Smooth muscle cell of the brain vasculature (primary cell): ENCODE results near the gene XIRP2.

Experiments used
- DNase-seq: peaks from one replicate; pipeline ENCODE4 v3.0.0-alpha.2; 2012; ENCODE audit warnings: low read depth, low spot score

Gene XIRP2

DNA sequence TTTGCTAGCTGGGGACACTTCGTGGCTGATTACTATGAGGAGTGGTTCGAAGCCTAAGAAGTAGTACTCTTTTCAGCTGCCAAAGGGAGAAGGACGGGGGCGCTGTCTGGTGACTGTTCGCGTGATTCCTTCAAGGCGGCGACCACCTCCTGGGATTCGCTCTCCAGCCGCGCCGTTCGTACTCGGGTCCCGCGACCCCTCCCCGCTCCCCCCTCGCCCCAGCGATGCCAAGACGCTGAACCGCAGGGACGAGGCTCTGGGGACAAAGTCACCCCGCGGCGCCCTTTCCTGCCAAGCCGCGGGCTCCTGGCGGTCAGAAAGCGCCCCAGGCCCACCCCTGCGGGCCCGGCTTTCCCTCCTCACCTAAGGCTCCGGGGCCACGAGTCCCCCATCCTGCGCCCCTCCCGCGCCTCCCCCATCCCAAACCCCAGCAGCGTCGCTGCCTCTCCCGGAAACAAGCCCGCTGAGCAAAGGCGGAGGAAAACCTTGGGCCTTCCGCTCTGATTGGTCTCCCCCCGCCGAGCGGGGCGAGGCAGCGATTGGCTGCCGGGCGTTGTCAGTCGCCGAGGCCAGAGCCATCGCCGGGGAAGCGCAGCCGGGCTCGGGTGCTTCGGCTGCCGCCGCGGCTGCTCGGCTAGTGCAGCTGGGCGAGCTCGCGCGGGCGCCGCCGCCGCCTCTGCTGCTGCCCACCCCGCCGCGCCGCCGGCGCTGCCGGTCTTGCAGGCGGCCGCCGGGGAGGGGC is 404.3 kb downstream of the XIRP2 start, which contains the start of gene B3GALT1:
Gene B3GALT1 (plus strand): TSS at position 572 of the 742 bp plus-strand sequence.
- DNase-seq, result peak; percentile 88

DNA sequence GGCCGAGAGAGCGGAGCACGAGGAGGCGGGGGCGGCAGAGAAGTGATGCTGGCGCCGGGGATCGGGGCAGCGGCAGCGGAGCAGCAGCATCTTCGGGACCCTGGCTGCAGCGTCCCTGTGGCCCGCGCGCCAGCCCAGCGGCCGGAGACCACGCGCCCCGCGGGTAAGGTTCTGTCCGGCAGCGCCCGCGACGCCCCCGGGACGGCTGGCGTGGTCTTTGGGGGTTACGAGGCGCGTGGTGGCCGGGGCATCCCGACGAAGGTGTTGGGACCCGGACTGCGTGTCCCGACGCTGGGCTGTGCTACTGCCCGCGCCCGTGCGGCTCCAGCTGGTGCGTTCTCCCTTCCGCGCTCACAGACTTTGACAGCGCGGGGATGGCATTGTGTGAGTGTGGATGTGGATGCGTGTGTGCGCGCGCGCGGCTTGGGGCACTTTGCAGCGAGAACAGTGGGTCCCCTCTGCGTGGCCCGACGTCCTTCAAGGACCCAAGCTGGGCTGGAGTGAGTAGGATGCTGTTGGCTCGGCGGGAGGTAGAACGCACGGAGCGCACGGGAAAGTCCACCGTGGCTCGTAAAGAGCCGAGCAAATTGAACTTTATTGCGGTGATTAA is 405.0 kb downstream of the XIRP2 start:
- DNase-seq, result no peak

DNA sequence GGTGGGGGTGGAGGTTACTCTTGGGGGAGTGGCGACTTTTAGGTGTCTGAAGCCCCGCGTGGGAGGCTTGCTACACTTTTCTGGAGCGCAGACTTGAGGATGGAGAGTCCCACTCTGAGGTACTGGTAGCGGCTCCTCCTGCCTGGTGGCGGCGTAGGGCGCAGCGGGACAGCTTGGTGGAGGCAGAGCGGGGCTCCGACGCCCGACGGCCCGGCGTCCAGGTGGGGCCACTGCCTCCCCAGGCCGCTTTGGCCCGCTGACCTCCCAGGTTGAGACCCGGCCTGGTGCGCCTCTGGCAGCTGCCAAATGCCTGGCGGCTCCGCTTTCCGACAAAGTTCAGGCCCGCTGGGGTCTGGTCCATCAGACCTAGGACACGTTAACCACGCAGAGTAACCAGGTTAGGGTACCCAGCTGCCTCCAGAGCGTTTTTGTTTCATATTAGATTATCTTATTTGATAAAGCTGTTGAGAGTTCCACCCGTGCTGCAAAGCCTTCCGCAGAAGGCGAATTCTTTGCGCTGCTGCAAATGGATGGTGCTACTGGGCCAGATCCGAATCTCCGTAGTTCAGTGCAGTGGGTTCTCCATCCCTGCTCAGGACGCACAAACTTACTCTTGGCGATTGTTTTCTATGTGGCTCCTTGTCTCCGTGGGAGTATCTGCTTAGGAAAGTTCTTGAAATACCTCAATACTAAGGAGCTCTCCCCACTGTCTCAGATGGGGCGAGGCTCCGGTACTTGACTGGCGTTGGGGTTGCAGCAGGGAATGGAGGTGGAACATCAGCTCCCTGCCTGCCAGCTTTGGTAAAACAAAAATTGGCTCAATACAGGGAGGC is 405.9 kb downstream of the XIRP2 start:
- no peak for DNase-seq

DNA sequence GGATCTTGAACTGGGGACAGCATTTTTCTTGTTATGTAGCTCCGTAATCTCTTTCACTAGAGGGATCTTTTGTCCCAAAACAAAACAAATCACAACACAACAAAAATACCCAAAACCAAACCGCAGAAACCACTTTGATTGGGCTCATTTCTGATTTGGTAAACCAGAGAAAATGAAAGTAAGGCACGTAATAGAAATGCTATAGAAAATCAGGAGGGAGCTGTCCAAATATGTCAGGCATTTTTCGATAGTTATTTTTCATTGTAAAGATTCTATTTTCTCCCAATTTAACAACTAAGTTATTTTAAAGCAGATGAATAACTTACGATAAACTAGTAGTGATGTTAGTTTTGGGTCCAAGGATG is 406.5 kb downstream of the XIRP2 start:
- DNase-seq, result no peak

DNA sequence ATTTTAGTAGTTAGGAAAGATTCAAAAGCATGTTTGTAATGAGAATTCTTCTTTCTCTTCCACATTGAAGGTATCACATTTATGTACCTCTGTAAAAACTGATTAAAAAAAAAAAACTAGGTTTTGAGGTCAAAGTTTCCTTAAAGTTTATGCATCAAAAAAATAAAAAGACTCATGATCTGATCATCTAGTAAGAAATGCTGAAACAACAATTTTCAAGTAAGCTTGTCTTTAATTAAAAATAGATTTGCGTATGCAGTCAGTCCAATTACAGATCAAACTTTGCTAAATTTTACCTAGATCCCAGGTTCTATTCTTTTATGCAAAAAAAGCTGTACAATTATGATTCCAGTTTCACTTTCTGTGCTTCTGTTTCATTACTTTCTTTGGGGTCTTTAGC is 409.0 kb downstream of the XIRP2 start:
- DNase-seq, result no peak

DNA sequence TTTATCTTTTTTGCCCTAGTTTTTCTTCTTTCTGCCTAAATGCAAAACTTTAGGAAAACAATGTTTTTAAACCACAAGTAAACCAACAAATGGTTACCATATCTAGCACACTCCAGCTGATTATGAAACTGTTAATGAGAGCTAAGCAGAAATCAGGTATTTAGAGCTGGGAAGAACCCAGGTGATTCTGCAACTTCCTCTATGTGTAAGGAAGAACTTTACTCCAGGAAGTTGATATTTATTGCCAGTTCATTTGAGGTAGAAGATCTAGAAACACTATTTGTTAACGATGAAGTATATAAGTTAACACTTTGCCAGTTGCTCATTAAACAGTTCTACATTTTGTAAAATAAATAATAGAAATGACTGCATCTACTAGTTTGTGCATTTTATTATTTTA is 409.7 kb downstream of the XIRP2 start:
- no peak for DNase-seq
